H1 (cell line): Measurements from ENCODE around the gene CDYL2. TPM values are rescaled to one million over a fixed set of nuclear protein-coding genes. Genes with fewer than 3 reads are reported as not detected.

Source experiments
- CBX5 ChIP-seq: fragments of 300-800, 300-1000 bp; sonication (generic); IDR thresholded peaks from 2 replicates; pipeline ENCODE4 v1.7.1; 2016; ENCODE audit warnings: antibody characterized with exemption, low read length, low read depth
- CEBPB ChIP-seq: IDR thresholded peaks from 2 replicates; pipeline ENCODE4 v1.6.1; 2012; ENCODE audit warnings: low read depth, low read length
- JUND ChIP-seq: IDR thresholded peaks from 2 replicates; pipeline ENCODE4 v1.6.1; 2011; ENCODE audit warnings: mild to moderate bottlenecking, improper control_type of control experiment, low read length
- POLR2A ChIP-seq, 2 experiments: IDR thresholded peaks; 1 replicate in 1 of 2; 2 replicates in 1 of 2; pipeline ENCODE4 v1.6.1; 2011; ENCODE audit warnings: low read depth in 2 of 2, low read length in 2 of 2, mild to moderate bottlenecking in 2 of 2; ENCODE audit errors: control extremely low read depth in 1 of 2
- RXRA ChIP-seq: IDR thresholded peaks from 2 replicates; pipeline ENCODE4 v1.6.1; 2011; ENCODE audit warnings: low read depth, mild to moderate bottlenecking, low read length, moderate library complexity; ENCODE audit not compliant: insufficient read depth
- TEAD4 ChIP-seq: IDR thresholded peaks from 2 replicates; pipeline ENCODE4 v1.6.1; 2012; ENCODE audit warnings: low read depth, low read length, inconsistent platforms, mixed read lengths
- polyA plus RNA-seq, 7 experiments: library from polyadenylated mRNA; depleted of rRNA in 3 of 7; stranded (reverse) in 5 of 7; unstranded in 2 of 7; fragments of >200 nt in 5 of 7; fragments of 200-250 nt in 2 of 7; gene quantifications; 1 replicate in 5 of 7; 2 replicates in 1 of 7; 4 replicates in 1 of 7; pipeline versions ENCODE4 v1.2.1 to v1.2.3, GENCODE V29; 2011 to 2013; ENCODE audit warnings: missing spikeins in 2 of 7, mixed read lengths in 2 of 7
- total RNA-seq: library from RNA; stranded (reverse); fragmentation: NEBNext Ultra II Directional; extraction: Animal tissue kit (Norgen Biotek cat#: 25700); gene quantifications from 2 replicates; pipeline ENCODE4 v1.2.1, GENCODE V29; 2021

CDYL2 gene
- total and polyA plus RNA-seq, 2 of the 8 experiments (the other 6 are each of a cell fraction or from before 2014, with no cell fraction given) = 0.33 to 5.3 TPM

GRCh38 chr16:80608946-80609345, 195.5 kb downstream of the CDYL2 start (continued):
- TF ChIP-seq JUND (no peak), CEBPB (no peak), RXRA (no peak), TEAD4 (no peak), POLR2A (IDR thresholded peaks at IDR 0.05; ENCODE audit: control extremely low read depth in 1 of 2, low read depth in 2 of 2, low read length in 2 of 2) (no peak), CBX5 (no peak)
